ENCODE data around the gene HCN2.

DNA sequence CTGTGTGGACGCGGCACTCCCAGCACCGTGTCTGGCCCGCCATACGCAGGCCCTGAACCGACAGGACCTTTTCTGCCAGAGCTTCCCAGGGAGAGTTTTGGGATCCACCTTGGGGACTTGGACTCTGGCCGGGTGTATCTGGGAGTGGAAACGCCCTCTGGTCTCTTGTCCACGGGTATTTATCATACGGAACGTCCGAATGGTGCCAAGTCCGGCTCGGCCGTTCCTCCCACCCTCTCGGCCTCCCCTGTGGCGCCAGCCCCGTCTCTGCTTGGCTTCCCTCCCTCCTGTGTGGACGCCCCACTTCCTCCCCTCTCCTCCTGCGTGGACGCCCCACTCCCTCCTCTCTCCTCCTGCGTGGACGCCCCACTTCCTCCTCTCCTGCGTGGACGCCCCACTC lies 12.1 kb downstream of the HCN2 start:
- TF ChIP-seq, protein P1, sequence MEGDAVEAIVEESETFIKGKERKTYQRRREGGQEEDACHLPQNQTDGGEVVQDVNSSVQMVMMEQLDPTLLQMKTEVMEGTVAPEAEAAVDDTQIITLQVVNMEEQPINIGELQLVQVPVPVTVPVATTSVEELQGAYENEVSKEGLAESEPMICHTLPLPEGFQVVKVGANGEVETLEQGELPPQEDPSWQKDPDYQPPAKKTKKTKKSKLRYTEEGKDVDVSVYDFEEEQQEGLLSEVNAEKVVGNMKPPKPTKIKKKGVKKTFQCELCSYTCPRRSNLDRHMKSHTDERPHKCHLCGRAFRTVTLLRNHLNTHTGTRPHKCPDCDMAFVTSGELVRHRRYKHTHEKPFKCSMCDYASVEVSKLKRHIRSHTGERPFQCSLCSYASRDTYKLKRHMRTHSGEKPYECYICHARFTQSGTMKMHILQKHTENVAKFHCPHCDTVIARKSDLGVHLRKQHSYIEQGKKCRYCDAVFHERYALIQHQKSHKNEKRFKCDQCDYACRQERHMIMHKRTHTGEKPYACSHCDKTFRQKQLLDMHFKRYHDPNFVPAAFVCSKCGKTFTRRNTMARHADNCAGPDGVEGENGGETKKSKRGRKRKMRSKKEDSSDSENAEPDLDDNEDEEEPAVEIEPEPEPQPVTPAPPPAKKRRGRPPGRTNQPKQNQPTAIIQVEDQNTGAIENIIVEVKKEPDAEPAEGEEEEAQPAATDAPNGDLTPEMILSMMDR (IDR thresholded peaks at IDR 0.05; ENCODE audit: insufficient read depth, low read depth, low read length): no peak
- TF ChIP-seq EZH2 (IDR thresholded peaks at IDR 0.05; ENCODE audit: insufficient read depth, low read length): no peak
